HepG2 (cell line): ENCODE results near the gene NEK5. TPM values are rescaled to one million over a fixed set of nuclear protein-coding genes. Genes with fewer than 3 reads are reported as not detected.

Experiments
- BCL6 ChIP-seq: IDR thresholded peaks from 2 replicates; pipeline ENCODE4 v1.6.1; 2016; ENCODE audit warnings: missing genetic modification reagents, missing compliant biosample characterization
- BHLHE40 ChIP-seq: IDR thresholded peaks from 2 replicates; pipeline ENCODE4 v1.6.1; 2011; ENCODE audit warnings: low read length, improper control_type of control experiment
- CCAR2 ChIP-seq: fragments of 200-400 bp; formaldehyde crosslinking; optimal IDR thresholded peaks from 2 replicates; pipeline ENCODE3; 2018; ENCODE audit warnings: low read depth, mild to moderate bottlenecking, low read length, moderate library complexity
- CHCHD3 ChIP-seq: sonication (generic); formaldehyde crosslinking; IDR thresholded peaks from 2 replicates; pipeline ENCODE4 v1.8.0; 2022; ENCODE audit warnings: mild to moderate bottlenecking, missing genetic modification reagents, moderate library complexity
- CHD2 ChIP-seq: IDR thresholded peaks from 2 replicates; pipeline ENCODE4 v1.6.1; 2011; ENCODE audit warnings: low read depth, low read length, improper control_type of control experiment
- FOXA3 ChIP-seq: IDR thresholded peaks from 2 replicates; pipeline ENCODE4 v1.6.1; 2016; ENCODE audit warnings: missing genetic modification reagents, missing compliant biosample characterization
- FOXJ3 ChIP-seq: sonication (generic); formaldehyde crosslinking; IDR thresholded peaks from 2 replicates; pipeline ENCODE4 v1.4.0; 2020; ENCODE audit warnings: missing genetic modification reagents, mild to moderate bottlenecking, borderline replicate concordance
- HNRNPL ChIP-seq: fragments of 200-400 bp; formaldehyde crosslinking; IDR thresholded peaks from 2 replicates; pipeline ENCODE4 v1.6.1; 2017; ENCODE audit warnings: mild to moderate bottlenecking, low read depth, low read length
- HNRNPUL1 ChIP-seq: fragments of 200-400 bp; formaldehyde crosslinking; IDR thresholded peaks from 2 replicates; pipeline ENCODE4 v1.6.1; 2017; ENCODE audit warnings: low read depth, mild to moderate bottlenecking, low read length, moderate library complexity
- RARA ChIP-seq: IDR thresholded peaks from 2 replicates; pipeline ENCODE4 v1.6.1; 2016; ENCODE audit warnings: missing genetic modification reagents, missing compliant biosample characterization
- SSRP1 ChIP-seq: IDR thresholded peaks from 2 replicates; pipeline ENCODE4 v1.6.1; 2016; ENCODE audit warnings: control low read depth
- ZNF768 ChIP-seq: sonication (generic); formaldehyde crosslinking; IDR thresholded peaks from 2 replicates; pipeline ENCODE4 v1.4.0; 2020; ENCODE audit warnings: missing genetic modification reagents
- ZNF773 ChIP-seq: sonication (generic); formaldehyde crosslinking; IDR thresholded peaks from 2 replicates; pipeline ENCODE4 v1.4.0; 2020; ENCODE audit warnings: missing genetic modification reagents, borderline replicate concordance
- polyA plus RNA-seq, 8 experiments: library from polyadenylated mRNA; depleted of rRNA in 3 of 8; stranded (reverse) in 7 of 8; unstranded in 1 of 8; fragments of >200 nt; fragmentation: Illumina TruSeq in 4 of 8; extraction: Trizol in 4 of 8; gene quantifications; 2 replicates each; pipeline versions ENCODE4 v1.2.1 to v1.2.3, GENCODE V29; 2011 to 2016; ENCODE audit warnings: low read depth in 4 of 8, missing spikeins in 1 of 8, mixed read lengths in 1 of 8; ENCODE audit not compliant: insufficient read depth in 1 of 8
- total RNA-seq, 5 experiments: library from RNA; depleted of rRNA; stranded (reverse); fragments of >200 nt; fragmentation: Illumina TruSeq; extraction: Trizol; gene quantifications; 2 replicates each; pipeline ENCODE4 v1.2.3, GENCODE V29; 2016; ENCODE audit warnings: low read depth in 1 of 5
- TF ChIP-seq, protein P1 (sequence below): sonication (generic); formaldehyde crosslinking; IDR thresholded peaks from 2 replicates; pipeline ENCODE4 v1.4.0; 2020; ENCODE audit warnings: mild to moderate bottlenecking, missing genetic modification reagents
- TF ChIP-seq, protein P2 (sequence below): sonication (generic); formaldehyde crosslinking; IDR thresholded peaks from 2 replicates; pipeline ENCODE4 v1.4.0; 2020; ENCODE audit warnings: missing genetic modification reagents; ENCODE audit errors: not compliant biosample characterization
- TF ChIP-seq, protein P3 (sequence below): IDR thresholded peaks from 2 replicates; pipeline ENCODE4 v1.6.1; 2016; ENCODE audit warnings: mild to moderate bottlenecking
- TF ChIP-seq, protein P4 (sequence below): IDR thresholded peaks from 2 replicates; pipeline ENCODE4 v1.6.1; 2016; ENCODE audit warnings: low read depth, missing genetic modification reagents, missing compliant biosample characterization
- TF ChIP-seq, protein P5 (sequence below): IDR thresholded peaks from 2 replicates; pipeline ENCODE4 v1.6.1; 2016; ENCODE audit warnings: control low read depth
- TF ChIP-seq, protein P6 (sequence below): IDR thresholded peaks from 2 replicates; pipeline ENCODE4 v1.6.1; 2016
- TF ChIP-seq, protein P7 (sequence below): sonication (generic); formaldehyde crosslinking; IDR thresholded peaks from 2 replicates; pipeline ENCODE4 v1.5.0; 2020; ENCODE audit warnings: missing genetic modification reagents

Gene NEK5
- total and polyA plus RNA-seq, 2 of the 13 experiments (the other 11 are each of a cell fraction or from before 2014, with no cell fraction given), result 0.12 to 0.22 TPM

DNA sequence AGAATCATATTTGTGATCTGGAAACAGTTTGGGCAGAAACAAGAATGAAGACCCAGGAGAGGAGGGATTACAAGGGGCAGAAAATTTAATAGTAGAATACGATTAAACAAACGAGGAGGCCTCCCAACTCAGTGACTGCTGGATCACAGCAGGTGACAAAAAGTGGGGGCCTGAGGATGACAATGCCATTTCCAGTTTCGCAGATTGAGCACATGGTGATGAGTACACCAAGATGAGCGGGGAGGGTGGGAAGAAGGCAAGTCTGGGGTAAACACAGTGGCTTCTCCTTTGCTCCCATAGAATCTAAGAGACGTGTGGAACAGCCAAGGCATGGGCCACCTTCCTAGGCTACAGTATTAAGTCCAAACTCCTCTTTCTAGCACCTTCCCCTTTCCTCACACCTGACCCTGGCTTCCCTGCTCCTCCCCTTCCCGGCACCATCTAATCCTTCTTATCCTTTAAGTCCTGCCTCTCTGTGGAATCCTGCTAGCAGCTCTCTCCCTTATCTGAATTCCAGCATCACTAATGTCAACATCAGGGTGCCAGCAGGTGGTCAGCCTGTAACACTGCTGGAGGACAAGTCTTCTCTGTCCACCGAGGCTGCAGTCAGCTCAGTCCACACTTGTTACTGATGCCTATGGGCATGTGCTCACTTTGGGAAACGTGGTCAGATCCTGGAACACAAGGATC, 131.1 kb downstream of the NEK5 start (continued):
- TF ChIP-seq ZNF768 (CRISPR knock-in tag), result no peak
- TF ChIP-seq HNRNPUL1, result no peak
- TF ChIP-seq, protein P1, sequence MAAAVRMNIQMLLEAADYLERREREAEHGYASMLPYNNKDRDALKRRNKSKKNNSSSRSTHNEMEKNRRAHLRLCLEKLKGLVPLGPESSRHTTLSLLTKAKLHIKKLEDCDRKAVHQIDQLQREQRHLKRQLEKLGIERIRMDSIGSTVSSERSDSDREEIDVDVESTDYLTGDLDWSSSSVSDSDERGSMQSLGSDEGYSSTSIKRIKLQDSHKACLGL (CRISPR knock-in tag), result no peak
- TF ChIP-seq, protein P2, sequence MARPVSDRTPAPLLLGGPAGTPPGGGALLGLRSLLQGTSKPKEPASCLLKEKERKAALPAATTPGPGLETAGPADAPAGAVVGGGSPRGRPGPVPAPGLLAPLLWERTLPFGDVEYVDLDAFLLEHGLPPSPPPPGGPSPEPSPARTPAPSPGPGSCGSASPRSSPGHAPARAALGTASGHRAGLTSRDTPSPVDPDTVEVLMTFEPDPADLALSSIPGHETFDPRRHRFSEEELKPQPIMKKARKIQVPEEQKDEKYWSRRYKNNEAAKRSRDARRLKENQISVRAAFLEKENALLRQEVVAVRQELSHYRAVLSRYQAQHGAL (CRISPR knock-in tag), result no peak
- TF ChIP-seq BHLHE40, result no peak
- TF ChIP-seq, protein P3, sequence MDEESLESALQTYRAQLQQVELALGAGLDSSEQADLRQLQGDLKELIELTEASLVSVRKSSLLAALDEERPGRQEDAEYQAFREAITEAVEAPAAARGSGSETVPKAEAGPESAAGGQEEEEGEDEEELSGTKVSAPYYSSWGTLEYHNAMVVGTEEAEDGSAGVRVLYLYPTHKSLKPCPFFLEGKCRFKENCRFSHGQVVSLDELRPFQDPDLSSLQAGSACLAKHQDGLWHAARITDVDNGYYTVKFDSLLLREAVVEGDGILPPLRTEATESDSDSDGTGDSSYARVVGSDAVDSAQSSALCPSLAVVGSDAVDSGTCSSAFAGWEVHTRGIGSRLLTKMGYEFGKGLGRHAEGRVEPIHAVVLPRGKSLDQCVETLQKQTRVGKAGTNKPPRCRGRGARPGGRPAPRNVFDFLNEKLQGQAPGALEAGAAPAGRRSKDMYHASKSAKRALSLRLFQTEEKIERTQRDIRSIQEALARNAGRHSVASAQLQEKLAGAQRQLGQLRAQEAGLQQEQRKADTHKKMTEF (CRISPR knock-in tag), result peak; percentile 64; the same call in 1 of the 2 replicates
- TF ChIP-seq, protein P4, sequence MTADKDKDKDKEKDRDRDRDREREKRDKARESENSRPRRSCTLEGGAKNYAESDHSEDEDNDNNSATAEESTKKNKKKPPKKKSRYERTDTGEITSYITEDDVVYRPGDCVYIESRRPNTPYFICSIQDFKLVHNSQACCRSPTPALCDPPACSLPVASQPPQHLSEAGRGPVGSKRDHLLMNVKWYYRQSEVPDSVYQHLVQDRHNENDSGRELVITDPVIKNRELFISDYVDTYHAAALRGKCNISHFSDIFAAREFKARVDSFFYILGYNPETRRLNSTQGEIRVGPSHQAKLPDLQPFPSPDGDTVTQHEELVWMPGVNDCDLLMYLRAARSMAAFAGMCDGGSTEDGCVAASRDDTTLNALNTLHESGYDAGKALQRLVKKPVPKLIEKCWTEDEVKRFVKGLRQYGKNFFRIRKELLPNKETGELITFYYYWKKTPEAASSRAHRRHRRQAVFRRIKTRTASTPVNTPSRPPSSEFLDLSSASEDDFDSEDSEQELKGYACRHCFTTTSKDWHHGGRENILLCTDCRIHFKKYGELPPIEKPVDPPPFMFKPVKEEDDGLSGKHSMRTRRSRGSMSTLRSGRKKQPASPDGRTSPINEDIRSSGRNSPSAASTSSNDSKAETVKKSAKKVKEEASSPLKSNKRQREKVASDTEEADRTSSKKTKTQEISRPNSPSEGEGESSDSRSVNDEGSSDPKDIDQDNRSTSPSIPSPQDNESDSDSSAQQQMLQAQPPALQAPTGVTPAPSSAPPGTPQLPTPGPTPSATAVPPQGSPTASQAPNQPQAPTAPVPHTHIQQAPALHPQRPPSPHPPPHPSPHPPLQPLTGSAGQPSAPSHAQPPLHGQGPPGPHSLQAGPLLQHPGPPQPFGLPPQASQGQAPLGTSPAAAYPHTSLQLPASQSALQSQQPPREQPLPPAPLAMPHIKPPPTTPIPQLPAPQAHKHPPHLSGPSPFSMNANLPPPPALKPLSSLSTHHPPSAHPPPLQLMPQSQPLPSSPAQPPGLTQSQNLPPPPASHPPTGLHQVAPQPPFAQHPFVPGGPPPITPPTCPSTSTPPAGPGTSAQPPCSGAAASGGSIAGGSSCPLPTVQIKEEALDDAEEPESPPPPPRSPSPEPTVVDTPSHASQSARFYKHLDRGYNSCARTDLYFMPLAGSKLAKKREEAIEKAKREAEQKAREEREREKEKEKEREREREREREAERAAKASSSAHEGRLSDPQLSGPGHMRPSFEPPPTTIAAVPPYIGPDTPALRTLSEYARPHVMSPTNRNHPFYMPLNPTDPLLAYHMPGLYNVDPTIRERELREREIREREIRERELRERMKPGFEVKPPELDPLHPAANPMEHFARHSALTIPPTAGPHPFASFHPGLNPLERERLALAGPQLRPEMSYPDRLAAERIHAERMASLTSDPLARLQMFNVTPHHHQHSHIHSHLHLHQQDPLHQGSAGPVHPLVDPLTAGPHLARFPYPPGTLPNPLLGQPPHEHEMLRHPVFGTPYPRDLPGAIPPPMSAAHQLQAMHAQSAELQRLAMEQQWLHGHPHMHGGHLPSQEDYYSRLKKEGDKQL (CRISPR knock-in tag), result peak; percentile 71; the same call in 1 of the 2 replicates
- TF ChIP-seq, protein P5, sequence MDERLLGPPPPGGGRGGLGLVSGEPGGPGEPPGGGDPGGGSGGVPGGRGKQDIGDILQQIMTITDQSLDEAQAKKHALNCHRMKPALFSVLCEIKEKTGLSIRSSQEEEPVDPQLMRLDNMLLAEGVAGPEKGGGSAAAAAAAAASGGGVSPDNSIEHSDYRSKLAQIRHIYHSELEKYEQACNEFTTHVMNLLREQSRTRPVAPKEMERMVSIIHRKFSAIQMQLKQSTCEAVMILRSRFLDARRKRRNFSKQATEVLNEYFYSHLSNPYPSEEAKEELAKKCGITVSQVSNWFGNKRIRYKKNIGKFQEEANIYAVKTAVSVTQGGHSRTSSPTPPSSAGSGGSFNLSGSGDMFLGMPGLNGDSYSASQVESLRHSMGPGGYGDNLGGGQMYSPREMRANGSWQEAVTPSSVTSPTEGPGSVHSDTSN (CRISPR knock-in tag), result no peak
- peak; percentile 79 for TF ChIP-seq BCL6 (CRISPR knock-in tag)
- peak; percentile 97 for TF ChIP-seq FOXA3
- TF ChIP-seq CHCHD3, result no peak
- no peak for TF ChIP-seq CCAR2
- TF ChIP-seq RARA (CRISPR knock-in tag), result peak; percentile 61; the same call in 1 of the 2 replicates
- TF ChIP-seq HNRNPL, result no peak
- TF ChIP-seq ZNF773 (CRISPR knock-in tag), result no peak
- no peak for TF ChIP-seq CHD2
- TF ChIP-seq SSRP1 (CRISPR knock-in tag), result no peak
- TF ChIP-seq, protein P6, sequence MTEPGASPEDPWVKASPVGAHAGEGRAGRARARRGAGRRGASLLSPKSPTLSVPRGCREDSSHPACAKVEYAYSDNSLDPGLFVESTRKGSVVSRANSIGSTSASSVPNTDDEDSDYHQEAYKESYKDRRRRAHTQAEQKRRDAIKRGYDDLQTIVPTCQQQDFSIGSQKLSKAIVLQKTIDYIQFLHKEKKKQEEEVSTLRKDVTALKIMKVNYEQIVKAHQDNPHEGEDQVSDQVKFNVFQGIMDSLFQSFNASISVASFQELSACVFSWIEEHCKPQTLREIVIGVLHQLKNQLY (CRISPR knock-in tag), result peak; percentile 81; the same call in 1 of the 2 replicates
- TF ChIP-seq, protein P7, sequence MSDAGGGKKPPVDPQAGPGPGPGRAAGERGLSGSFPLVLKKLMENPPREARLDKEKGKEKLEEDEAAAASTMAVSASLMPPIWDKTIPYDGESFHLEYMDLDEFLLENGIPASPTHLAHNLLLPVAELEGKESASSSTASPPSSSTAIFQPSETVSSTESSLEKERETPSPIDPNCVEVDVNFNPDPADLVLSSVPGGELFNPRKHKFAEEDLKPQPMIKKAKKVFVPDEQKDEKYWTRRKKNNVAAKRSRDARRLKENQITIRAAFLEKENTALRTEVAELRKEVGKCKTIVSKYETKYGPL, result no peak
- no peak for TF ChIP-seq FOXJ3 (CRISPR knock-in tag)
